T47D (cell line): ENCODE data around the gene OR7G3.

ENCODE experiments used
- DNase-seq, 2 experiments: peaks; one replicate each; pipeline versions ENCODE4 v3.0.0 to v3.0.0-alpha.2; 2011 to 2012; ENCODE audit warnings: low read depth in 1 of 2, low spot score in 1 of 2
- JUND ChIP-seq: IDR thresholded peaks from 2 replicates; pipeline ENCODE4 v1.6.1; 2012; ENCODE audit warnings: low read depth
- in situ Hi-C: cut with HindIII; loops from 2 replicates; pipeline ENCODE4 v1.10.0; 2016; ENCODE audit warnings: low sequenced_read_pairs, low pct_unique_long_range_greater_than_20kb

The OR7G3 gene

DNA sequence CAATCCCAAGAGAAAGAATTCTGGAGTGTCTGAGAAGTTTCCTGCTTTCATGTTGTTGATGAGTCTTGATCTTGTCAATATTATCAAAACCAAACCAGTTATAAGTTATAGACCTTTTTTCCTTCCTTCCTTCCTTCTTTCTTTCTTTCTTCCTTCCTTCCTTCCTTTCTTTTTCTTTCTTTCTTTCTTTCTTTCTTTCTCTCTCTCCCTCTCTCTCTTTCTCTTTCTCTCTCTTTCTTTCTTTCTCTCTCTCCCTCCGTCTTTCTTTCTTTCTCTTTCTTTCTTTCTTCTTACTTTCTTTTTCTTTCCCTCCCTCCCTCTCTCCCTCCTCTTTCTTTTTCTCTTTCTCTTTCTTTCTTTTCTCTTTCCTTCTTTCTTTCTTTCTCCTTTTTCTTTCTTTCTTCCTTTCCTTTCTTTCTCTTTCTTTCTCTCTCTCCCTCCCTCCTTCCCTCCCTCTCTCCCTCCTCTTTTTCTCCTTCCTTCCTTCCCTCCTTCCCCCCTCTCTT is at the start of gene OR7G3:
OR7G3 (minus strand) TSS at position 51 of the 506 bp plus-strand sequence; CDS start at position 51, 0 bp downstream.
- DNase-seq: no peak
- in situ Hi-C loops: no loop called here
- TF ChIP-seq JUND: no peak

DNA sequence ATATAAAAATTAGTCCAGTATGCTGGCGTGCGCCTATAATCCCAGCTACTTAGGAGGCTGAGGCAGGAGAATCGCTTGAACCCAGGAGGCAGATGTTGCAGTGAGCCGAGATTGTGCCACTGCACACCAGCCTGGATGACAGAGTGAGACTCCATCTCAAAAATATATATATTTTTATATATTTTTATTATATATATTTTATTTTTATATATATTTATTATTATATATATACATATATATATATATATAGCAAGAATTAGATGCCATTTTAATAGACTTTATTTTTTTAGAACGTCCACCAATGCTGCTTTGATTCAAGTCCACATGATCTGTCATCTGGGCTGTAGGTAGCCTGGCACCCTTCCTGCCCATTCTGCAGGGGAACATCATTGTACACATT is 48.6 kb upstream of the OR7G3 start:
- in situ Hi-C loops: no loop called here
- DNase-seq: no peak
- no peak for TF ChIP-seq JUND

DNA sequence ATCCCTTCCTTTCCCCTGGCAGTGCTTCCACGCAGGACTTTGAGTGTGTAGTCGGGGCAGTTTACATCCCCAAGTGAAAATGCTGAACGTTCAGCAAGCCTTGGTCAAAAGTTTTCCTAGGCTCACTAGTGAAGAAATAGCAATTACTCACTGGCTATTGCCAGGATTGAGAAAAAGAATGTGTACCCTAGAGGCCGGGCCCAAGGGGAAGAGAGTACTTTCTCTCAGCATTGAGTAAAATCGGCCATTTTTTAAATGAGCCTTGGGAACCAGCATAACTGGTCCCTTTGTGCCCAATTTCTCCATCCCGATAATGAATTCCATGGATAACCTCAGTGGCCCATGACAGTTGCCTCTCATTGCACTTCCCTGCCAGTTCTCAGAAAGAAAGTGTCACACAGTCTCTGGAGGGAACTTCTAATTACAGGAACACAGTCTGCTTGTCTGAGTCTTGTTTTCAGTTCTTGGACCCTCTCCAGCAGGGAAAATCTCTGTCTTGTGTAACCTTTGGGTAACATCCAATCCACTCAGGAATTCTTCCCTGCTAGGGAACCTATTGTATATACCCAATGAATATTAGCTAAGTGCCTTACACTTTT is 44.7 kb upstream of the OR7G3 start:
- no peak for TF ChIP-seq JUND
- in situ Hi-C loops: no loop called here
- DNase-seq: no peak

DNA sequence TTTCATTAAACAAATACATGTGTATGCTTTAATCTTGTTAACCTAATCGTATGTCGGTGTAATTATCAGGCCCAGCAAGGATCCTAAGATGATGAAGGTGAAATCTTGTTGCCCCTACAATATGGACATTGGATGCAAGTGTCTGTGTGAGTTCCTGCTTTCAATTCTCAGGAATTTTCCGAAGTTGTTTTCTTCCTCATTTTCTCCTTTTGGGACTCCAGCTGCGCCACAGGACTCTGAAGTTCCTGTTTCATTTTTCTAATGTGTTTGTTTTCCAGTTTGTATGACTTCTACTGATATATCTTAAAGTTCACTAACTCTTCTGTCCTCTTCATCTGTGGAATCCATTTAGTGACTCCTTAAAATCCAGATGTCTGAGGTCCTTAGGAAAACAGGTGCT is 40.1 kb upstream of the OR7G3 start:
- no peak for TF ChIP-seq JUND
- in situ Hi-C loops: no loop called here

DNA sequence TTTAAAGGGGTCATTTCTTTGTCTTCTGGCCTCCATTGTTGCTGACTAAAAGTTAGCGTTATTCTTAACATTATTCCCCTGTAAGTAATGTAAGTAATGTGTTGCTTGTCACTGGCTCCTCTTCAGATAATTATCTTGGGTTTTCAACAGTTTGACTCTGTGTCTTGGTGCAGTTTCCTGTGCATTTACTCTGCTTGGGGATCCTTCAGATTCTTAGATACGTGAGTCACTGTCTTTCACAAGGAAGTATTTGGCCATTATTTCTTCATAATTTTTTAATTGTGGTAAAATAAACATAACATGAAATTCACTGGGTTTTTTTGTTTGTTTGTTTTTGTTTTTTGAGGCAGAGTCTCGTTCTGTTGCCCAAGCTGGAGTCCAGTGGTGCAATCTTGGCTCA is 38.5 kb upstream of the OR7G3 start:
- in situ Hi-C loops: no loop called here
- DNase-seq: no peak
- TF ChIP-seq JUND: no peak

More for the DNA sequence above, 40.1 kb upstream of the OR7G3 start:
- DNase-seq: no peak

DNA sequence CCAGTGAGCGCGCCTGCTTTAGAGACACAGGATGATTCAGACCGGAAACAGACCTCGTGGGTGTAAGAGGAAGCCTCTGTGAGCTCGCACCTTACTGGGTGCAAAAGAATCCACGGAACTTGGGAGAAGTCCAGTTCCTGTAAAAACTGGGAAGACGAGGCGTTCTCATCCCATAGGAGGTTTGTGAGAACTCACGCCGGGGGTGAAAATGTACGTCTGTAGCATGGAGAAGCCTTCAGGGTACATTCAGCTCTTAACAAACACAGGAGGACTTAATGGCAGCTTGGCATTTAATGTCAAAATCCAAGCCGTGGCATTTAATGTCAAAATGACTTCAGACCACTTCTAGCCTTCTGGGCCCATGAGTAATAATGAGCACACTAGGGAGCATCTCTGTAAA is 34.7 kb upstream of the OR7G3 start:
- no peak for DNase-seq
- in situ Hi-C loops: no loop called here
- TF ChIP-seq JUND: no peak

DNA sequence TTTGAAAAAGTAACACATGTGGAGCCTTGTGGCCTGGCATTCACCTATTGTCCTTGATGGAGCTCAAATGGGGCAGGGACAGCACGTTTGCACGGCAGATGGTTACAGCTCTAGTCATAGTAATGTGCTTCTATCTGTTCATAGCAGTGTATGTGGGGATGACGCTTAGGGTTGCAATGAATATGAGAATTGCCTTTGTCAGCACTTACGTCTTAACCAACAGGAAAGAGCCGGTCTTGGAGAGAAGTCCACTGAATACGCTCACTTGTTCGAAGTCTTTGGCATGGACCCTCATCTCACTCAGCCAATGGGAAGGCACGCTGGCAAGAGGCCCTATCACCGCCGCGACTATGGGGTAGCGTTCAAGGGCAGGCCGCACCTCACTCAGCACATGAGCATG is 33.1 kb upstream of the OR7G3 start:
- no peak for DNase-seq
- in situ Hi-C loops: no loop called here
- no peak for TF ChIP-seq JUND

DNA sequence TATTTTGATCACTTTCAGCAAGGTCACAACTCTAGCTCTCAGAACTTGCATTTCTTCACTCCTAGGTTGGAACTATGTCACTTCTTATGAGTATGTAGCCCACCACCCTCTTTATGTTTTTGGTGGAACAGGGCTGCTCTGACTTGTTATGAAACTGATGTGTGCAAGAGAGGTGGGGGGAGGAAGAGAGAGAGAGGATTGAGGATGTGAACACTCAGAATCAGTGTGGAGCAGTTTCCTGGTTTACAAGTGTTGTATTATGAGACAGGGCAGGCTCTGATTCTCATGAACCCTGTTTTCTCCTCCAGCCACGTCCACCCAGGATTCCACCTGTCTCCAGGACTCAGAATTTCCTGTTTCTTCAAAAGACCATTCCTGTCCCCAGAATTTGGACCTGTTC is 29.6 kb upstream of the OR7G3 start:
- in situ Hi-C loops: no loop called here
- no peak for DNase-seq
- TF ChIP-seq JUND: no peak

DNA sequence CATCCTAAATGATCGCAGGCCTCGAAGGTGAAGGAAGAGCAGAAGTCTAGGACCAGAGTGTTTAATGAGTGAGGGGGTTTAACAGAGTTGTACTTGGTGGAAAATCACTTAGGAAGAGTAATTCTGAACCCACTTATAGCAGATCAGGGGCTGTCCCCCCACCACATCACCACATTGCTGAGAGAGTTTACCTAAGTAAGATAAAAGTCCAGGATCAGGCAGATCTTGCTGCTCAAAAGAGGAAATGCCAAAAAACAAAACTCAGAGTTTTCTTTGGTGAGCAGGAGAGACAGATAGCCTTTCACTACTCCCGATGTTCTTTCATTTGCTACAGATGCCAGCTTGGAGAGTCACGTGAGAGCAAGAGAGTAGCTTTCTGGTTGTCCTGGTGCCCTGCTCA is 28.8 kb upstream of the OR7G3 start:
- in situ Hi-C loops: no loop called here
- DNase-seq: no peak
- TF ChIP-seq JUND: no peak

DNA sequence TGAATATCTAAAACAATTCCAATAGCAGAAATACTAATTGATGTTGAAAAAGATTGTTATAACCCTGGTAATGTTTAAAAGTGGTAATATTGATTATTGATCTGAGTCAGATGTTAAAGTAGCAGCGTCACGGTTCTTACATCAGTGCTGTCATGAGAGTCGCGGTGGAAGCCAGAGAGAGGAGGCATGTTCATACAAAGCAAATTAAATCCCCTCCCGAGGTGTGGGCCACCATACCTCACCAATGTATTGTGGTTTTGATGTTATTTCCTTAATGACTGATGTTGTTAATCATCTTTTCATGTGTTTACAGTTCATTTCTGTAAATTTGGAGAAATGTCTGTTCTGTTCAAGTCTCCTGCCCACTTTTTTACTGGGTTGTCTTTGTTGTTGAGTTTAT is 24.6 kb upstream of the OR7G3 start:
- DNase-seq: no peak
- in situ Hi-C loops: no loop called here
- no peak for TF ChIP-seq JUND

DNA sequence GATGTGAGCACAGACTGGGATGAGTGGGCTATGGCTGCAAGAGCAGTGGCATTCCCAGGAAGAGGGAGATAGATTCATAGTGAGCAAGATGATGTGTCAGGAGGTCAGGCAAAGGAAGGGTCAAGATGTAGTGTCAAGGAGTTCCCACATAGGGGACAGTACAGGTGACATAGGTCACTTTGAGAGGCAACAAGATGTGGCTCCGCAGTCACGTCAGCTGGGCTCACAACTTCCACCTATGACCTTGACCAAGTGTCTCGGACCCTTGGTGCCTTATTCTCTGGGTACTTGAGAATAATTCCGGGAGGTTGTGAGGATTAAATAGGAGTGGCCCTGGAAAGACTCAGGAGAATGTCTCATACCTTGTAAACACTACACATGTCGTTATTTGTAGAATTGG is 23.9 kb upstream of the OR7G3 start:
- in situ Hi-C loops: no loop called here
- no peak for DNase-seq
- no peak for TF ChIP-seq JUND

DNA sequence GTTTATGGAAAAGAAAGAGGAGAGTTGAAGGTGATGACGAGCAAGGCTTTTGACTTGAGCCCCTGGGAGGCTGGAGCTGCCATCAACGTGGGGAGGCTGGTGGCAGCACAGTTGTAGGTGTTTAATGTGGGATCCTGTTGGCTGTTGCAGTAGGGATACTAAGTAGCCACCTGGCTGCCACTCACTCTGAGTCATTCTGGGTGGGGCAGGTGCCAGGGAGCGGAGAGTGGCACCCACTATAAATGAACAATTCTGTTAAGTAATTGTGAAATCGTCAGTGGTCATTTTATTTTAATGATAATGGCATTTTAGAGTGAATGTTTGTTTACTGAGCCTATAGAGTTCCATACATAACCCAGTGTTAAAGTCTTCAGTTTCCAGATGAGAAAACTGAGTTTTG is 23.2 kb upstream of the OR7G3 start:
- in situ Hi-C loops: no loop called here
- no peak for TF ChIP-seq JUND
- no peak for DNase-seq

DNA sequence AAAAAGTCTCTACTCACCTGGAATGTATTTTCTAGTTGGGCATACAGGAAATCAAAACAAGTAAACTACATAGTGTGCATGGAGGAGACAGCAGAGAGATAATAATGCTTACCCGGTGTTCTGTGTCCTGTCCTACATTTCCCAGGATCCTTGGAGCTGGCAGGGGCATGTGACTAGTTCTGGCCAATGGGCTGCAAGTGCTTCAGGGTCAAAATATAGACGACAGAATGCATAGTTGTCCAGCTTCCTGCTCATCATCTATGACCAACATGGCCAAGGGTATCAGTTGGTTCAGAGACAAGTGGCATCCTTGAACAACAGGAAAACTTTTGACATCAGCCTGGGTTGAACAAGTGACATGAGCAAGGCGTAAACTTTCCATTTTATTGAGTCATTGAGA is 21.9 kb upstream of the OR7G3 start:
- no peak for TF ChIP-seq JUND
- in situ Hi-C loops: no loop called here

DNA sequence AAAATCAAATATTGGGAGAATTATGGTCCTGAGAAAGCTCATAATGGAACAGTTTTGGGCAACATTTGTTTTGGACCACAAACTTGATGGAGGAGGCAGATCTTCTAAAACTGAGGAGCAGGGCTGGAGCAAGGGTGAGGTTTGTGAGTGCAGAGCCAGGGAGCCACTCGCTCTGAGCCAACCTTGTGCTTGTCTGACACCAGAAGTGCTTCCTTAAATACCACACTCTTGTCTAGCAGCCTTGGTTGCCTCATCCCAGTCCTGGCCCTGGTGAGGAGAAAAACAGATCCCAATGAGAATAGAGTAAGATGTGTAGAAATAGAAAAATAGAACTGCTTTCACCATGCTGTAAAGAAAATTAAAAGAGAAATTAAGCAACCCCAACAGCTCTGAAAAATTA is 20.1 kb upstream of the OR7G3 start:
- no peak for DNase-seq
- in situ Hi-C loops: no loop called here
- TF ChIP-seq JUND: no peak

More for the DNA sequence above, 21.9 kb upstream of the OR7G3 start:
- no peak for DNase-seq
